OCI-LY1 (cell line): ENCODE measurements around the gene TRAPPC2L.

Experiments
- H2AFZ ChIP-seq: fragments of 200-600 bp; sonication (generic), shearing (Covaris generic); 2 replicates; pipeline ENCODE4 v1.6.0; 2014; ENCODE audit warnings: antibody characterized with exemption, mild to moderate bottlenecking, low read length
- H3F3A ChIP-seq: fragments of 200-600 bp; sonication (generic), shearing (Covaris generic); 2 replicates; pipeline ENCODE4 v1.6.0; 2014; ENCODE audit warnings: mild to moderate bottlenecking, antibody characterized with exemption, low read length, moderate library complexity; ENCODE audit not compliant: insufficient read depth
- H3K27ac ChIP-seq: fragments of 200-600 bp; sonication (generic); 2 replicates; pipeline ENCODE4 v1.5.1; 2014; ENCODE audit warnings: low read length, mixed run types, mild to moderate bottlenecking, low read depth; ENCODE audit not compliant: poor library complexity, severe bottlenecking
- H3K27me3 ChIP-seq: fragments of 200-600 bp; sonication (generic); 2 replicates; pipeline ENCODE4 v1.6.0; 2014; ENCODE audit warnings: antibody characterized with exemption, mild to moderate bottlenecking, low read length, moderate library complexity; ENCODE audit not compliant: insufficient read depth
- H3K36me3 ChIP-seq: fragments of 200-600 bp; sonication (generic); 2 replicates; pipeline ENCODE4 v1.6.1; 2014; ENCODE audit warnings: mild to moderate bottlenecking, antibody characterized with exemption, low read length, moderate library complexity, mixed read lengths; ENCODE audit not compliant: insufficient read depth
- H3K4me1 ChIP-seq: fragments of 200-600 bp; sonication (generic); 2 replicates; pipeline ENCODE4 v1.5.1; 2014; ENCODE audit warnings: mild to moderate bottlenecking, low read length, moderate library complexity; ENCODE audit not compliant: insufficient read depth, severe bottlenecking
- H3K4me2 ChIP-seq: fragments of 200-600 bp; sonication (generic), shearing (Covaris generic); 2 replicates; pipeline ENCODE4 v1.6.1; 2014; ENCODE audit warnings: low read length
- H3K4me3 ChIP-seq: fragments of 200-600 bp; sonication (generic); 2 replicates; pipeline ENCODE4 v1.5.1; 2014; ENCODE audit warnings: low read length, low read depth, mild to moderate bottlenecking, mixed read lengths; ENCODE audit not compliant: poor library complexity, severe bottlenecking
- H3K79me2 ChIP-seq: fragments of 200-600 bp; shearing (Covaris generic); 2 replicates; pipeline ENCODE4 v1.6.1; 2016; ENCODE audit warnings: mixed run types, low read length, mixed read lengths; ENCODE audit not compliant: insufficient read depth
- H3K9ac ChIP-seq: fragments of 200-600 bp; sonication (generic), shearing (Covaris generic); 2 replicates; pipeline ENCODE4 v1.6.1; 2014; ENCODE audit warnings: mild to moderate bottlenecking, low read length, mixed read lengths
- H3K9me2 ChIP-seq: fragments of 200-600 bp; sonication (generic), shearing (Covaris generic); 2 replicates; pipeline ENCODE4 v1.6.1; 2014; ENCODE audit warnings: low read depth, mild to moderate bottlenecking, low read length, mixed read lengths
- H3K9me3 ChIP-seq: fragments of 200-600 bp; shearing (Covaris generic); 2 replicates; pipeline ENCODE4 v1.6.1; 2014; ENCODE audit warnings: low read length, mixed read lengths
- H4K20me1 ChIP-seq: fragments of 200-600 bp; sonication (generic), shearing (Covaris generic); 2 replicates; pipeline ENCODE4 v1.6.0; 2016; ENCODE audit warnings: mild to moderate bottlenecking, low read length; ENCODE audit not compliant: insufficient read depth
- EZH2 ChIP-seq: fragments of 200-600 bp; sonication (generic), shearing (Covaris generic); IDR thresholded peaks from 2 replicates; pipeline ENCODE4 v1.8.0; 2017; ENCODE audit warnings: borderline replicate concordance, mixed run types, mild to moderate bottlenecking, antibody characterized with exemption, low read length, moderate library complexity, mixed read lengths
- TF ChIP-seq, protein P1 (sequence below): fragments of 200-600 bp; sonication (generic), shearing (Covaris generic); IDR thresholded peaks from 2 replicates; pipeline ENCODE4 v1.5.1; 2017; ENCODE audit warnings: mild to moderate bottlenecking, antibody characterized with exemption, low read length, moderate library complexity, mixed read lengths

TRAPPC2L gene

DNA sequence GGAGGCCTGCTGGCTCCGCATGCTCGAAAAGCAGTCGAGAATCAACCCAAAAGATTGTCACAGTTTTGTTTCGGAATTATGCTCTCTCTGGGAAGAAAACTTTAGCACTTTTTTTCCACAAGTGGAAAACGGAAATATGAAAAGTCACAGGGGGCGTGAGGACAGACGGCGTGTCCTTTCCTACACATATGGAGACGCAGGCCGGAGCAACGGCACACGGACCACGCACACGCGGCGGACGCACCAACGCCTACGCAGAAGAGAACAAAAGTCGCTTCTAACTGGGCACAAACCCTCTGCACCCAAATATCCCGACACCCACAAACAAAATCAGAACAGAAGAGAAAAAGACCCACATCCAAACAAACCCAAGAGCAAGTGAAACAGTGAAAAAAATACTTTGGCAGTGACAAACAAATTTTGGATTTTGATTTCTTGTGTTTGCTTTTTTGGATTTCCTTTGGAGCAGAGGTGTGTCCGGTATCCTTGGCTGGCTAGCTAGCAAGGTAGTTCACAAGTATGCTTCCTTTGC lies 18.8 kb downstream of the TRAPPC2L start:
- Histone ChIP-seq H3K9me2 (no peaks in the 10 kb centered on the region), H3K4me1 (no peaks in the 10 kb centered on the region), H3K4me3 (no peak overlapping the region), H3K27ac (no peak overlapping the region), H2AFZ (no peak overlapping the region), H3K4me2 (no peak overlapping the region), H3K36me3 (peaks cover 20% of the 10 kb centered on the region), H4K20me1 (no peaks in the 10 kb centered on the region), H3K9me3 (no peaks in the 10 kb centered on the region), H3K9ac (no peak overlapping the region), H3K27me3 (peaks cover 12% of the 10 kb centered on the region), H3K79me2 (no peaks in the 10 kb centered on the region), H3F3A (no peaks in the 10 kb centered on the region)
- TF ChIP-seq, protein P1, sequence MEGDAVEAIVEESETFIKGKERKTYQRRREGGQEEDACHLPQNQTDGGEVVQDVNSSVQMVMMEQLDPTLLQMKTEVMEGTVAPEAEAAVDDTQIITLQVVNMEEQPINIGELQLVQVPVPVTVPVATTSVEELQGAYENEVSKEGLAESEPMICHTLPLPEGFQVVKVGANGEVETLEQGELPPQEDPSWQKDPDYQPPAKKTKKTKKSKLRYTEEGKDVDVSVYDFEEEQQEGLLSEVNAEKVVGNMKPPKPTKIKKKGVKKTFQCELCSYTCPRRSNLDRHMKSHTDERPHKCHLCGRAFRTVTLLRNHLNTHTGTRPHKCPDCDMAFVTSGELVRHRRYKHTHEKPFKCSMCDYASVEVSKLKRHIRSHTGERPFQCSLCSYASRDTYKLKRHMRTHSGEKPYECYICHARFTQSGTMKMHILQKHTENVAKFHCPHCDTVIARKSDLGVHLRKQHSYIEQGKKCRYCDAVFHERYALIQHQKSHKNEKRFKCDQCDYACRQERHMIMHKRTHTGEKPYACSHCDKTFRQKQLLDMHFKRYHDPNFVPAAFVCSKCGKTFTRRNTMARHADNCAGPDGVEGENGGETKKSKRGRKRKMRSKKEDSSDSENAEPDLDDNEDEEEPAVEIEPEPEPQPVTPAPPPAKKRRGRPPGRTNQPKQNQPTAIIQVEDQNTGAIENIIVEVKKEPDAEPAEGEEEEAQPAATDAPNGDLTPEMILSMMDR, result no peak
- no peak for TF ChIP-seq EZH2

DNA sequence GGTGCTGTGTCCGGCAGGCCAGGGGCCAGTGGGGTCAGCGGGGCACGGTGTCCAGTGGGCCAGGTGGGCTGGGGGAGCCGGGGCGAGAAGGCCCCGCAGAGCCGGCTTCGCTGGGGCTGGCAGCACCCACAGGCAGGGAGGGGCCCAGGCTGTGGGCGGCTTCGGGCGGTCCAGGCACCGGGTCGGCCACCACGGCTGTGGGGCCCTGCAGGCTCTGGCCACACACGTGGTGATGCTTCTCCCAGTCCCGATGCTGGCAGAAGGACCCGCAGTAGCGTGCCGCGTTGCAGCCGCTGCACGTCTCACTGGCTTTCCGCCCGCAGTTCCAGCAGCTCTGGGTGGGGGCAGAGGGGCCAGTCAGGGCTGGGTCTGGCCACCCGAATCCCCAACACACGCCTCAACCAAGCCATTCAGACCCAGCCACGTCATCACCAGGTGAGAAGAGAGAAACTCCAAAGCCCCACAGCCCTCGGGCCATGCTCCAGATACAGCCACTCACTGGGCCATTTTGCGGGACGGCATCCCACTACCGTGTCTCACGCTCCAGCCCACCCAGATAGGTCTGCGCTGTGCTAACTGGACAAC lies 20.1 kb downstream of the TRAPPC2L start:
- H3K27ac ChIP-seq, result no peak overlapping the region
- H3K36me3 ChIP-seq, result peaks cover 20% of the 10 kb centered on the region
- TF ChIP-seq, protein P1, result no peak
- no peak for TF ChIP-seq EZH2
- no peak overlapping the region for H3K4me3 ChIP-seq
- H3K4me1 ChIP-seq, result no peaks in the 10 kb centered on the region
- H3K9me2 ChIP-seq, result no peaks in the 10 kb centered on the region
- no peaks in the 10 kb centered on the region for H3F3A ChIP-seq
- H3K27me3 ChIP-seq, result peaks cover under 1% of the 10 kb centered on the region; the same call in 1 of the 2 replicates
- H2AFZ ChIP-seq, result no peak overlapping the region
- no peaks in the 10 kb centered on the region for H3K79me2 ChIP-seq
- no peak overlapping the region for H3K4me2 ChIP-seq
- H3K9me3 ChIP-seq, result no peaks in the 10 kb centered on the region
- no peaks in the 10 kb centered on the region for H4K20me1 ChIP-seq
- no peak overlapping the region for H3K9ac ChIP-seq

DNA sequence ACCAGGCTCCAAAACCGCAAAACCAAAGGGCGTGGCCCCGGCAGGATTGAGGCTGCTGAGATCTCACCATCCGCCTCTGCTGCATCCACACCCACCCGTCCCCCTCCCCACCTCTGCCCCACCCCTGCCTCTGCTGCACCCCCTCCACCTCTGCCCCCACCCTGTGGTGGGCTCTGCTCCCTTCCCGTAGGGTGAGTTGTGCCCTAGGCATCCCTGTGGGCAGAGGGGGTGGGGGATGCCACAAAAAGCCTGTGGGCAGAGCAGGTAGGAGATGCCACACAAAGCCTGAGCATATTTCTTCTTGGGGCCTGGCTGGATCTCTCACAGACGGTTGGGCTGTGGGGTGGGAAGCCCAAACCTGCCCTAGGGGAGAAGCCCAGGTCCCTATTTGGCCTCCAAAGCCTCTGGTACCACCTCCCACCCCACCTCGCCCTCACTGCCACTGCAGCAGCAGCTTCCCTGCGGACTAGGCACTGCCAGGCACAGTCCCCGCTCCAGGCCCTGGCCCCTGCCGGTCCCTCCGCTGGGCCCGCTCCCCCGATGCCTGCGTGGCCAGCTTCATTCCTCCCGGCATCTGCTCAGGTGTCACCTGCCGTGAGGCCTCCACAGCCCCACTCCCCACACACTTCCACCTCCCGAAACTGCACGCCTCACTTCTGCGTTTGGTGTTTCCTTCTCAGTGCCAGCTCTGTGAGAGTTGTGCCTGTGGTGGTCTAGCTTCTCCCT lies 20.8 kb downstream of the TRAPPC2L start:
- H3K79me2 ChIP-seq, result no peaks in the 10 kb centered on the region
- no peak overlapping the region for H2AFZ ChIP-seq
- TF ChIP-seq, protein P1, result no peak
- no peak for TF ChIP-seq EZH2
- no peak overlapping the region for H3K4me2 ChIP-seq
- no peaks in the 10 kb centered on the region; the same call in 1 of the 2 replicates for H3K27me3 ChIP-seq
- H3F3A ChIP-seq, result no peaks in the 10 kb centered on the region
- H3K9ac ChIP-seq, result no peak overlapping the region
- no peaks in the 10 kb centered on the region for H3K9me3 ChIP-seq
- no peaks in the 10 kb centered on the region for H4K20me1 ChIP-seq
- no peaks in the 10 kb centered on the region for H3K9me2 ChIP-seq
- no peak overlapping the region for H3K27ac ChIP-seq
- H3K36me3 ChIP-seq, result peaks cover 20% of the 10 kb centered on the region
- no peak overlapping the region for H3K4me3 ChIP-seq
- H3K4me1 ChIP-seq, result no peaks in the 10 kb centered on the region
